GM23248 (cell line): ENCODE measurements around the gene NUDT6. TPM values are rescaled to one million over a fixed set of nuclear protein-coding genes. Genes with fewer than 3 reads are reported as not detected.
A peak's percentile ranks its signal among the peaks of the same experiment; 100 is the strongest.

ENCODE experiments used
- DNase-seq: peaks from one replicate; pipeline ENCODE4 v3.0.0-alpha.2; 2015
- H2AFZ ChIP-seq: fragments of 200-600 bp; sonication (generic); 2 replicates; pipeline ENCODE4 v1.6.1; 2016; ENCODE audit warnings: antibody characterized with exemption
- H3F3A ChIP-seq: fragments of 200-600 bp; sonication (generic); 2 replicates; pipeline ENCODE4 v1.6.1; 2016; ENCODE audit warnings: mild to moderate bottlenecking, antibody characterized with exemption, mixed run types; ENCODE audit not compliant: insufficient read depth
- H3K27ac ChIP-seq: fragments of 200-600 bp; sonication (generic); 2 replicates; pipeline ENCODE4 v1.5.1; 2016; ENCODE audit warnings: mild to moderate bottlenecking
- H3K27me3 ChIP-seq: fragments of 200-600 bp; sonication (generic); replicated peaks from 2 replicates; pipeline ENCODE4 v1.6.1; 2016; ENCODE audit warnings: mild to moderate bottlenecking; ENCODE audit not compliant: insufficient read depth
- H3K36me3 ChIP-seq: fragments of 200-600 bp; sonication (generic); 2 replicates; pipeline ENCODE4 v1.6.1; 2016; ENCODE audit warnings: low read depth, mild to moderate bottlenecking
- H3K4me1 ChIP-seq: fragments of 200-600 bp; sonication (generic); 2 replicates; pipeline ENCODE4 v1.6.1; 2016; ENCODE audit warnings: mild to moderate bottlenecking; ENCODE audit not compliant: insufficient read depth
- H3K4me2 ChIP-seq: fragments of 200-600 bp; sonication (generic); one replicate; pipeline ENCODE4 v1.6.1; 2016; ENCODE audit warnings: mild to moderate bottlenecking; ENCODE audit not compliant: unreplicated experiment
- H3K4me3 ChIP-seq: fragments of 200-600 bp; sonication (generic); 2 replicates; pipeline ENCODE4 v1.5.1; 2016; ENCODE audit warnings: mild to moderate bottlenecking
- H3K79me2 ChIP-seq: fragments of 200-600 bp; sonication (generic); 2 replicates; pipeline ENCODE4 v1.6.1; 2016; ENCODE audit warnings: mild to moderate bottlenecking; ENCODE audit not compliant: insufficient read depth
- H3K9ac ChIP-seq: fragments of 200-600 bp; sonication (generic); 2 replicates; pipeline ENCODE4 v1.6.1; 2016; ENCODE audit warnings: mild to moderate bottlenecking
- H3K9me2 ChIP-seq: fragments of 200-600 bp; sonication (generic); 2 replicates; pipeline ENCODE4 v1.6.1; 2016; ENCODE audit warnings: mixed run types, mild to moderate bottlenecking, moderate library complexity; ENCODE audit not compliant: insufficient read depth
- H3K9me3 ChIP-seq: fragments of 200-600 bp; sonication (generic); one replicate; pipeline ENCODE4 v1.6.1; 2017; ENCODE audit warnings: low read depth
- H4K20me1 ChIP-seq: fragments of 200-600 bp; sonication (generic); 2 replicates; pipeline ENCODE4 v1.6.0; 2016; ENCODE audit not compliant: insufficient read depth
- EZH2 ChIP-seq: fragments of 200-600 bp; sonication (generic); IDR thresholded peaks from 2 replicates; pipeline ENCODE4 v1.6.1; 2018; ENCODE audit warnings: antibody characterized with exemption, mild to moderate bottlenecking; ENCODE audit not compliant: insufficient read depth, poor library complexity, severe bottlenecking
- EZH2phosphoT487 ChIP-seq: fragments of 200-600 bp; sonication (generic); IDR thresholded peaks from 2 replicates; pipeline ENCODE4 v1.6.1; 2018; ENCODE audit warnings: antibody characterized with exemption, moderate library complexity, mild to moderate bottlenecking, low read depth; ENCODE audit not compliant: insufficient read depth
- WGBS, 2 experiments: methylation state at CpG; one replicate each; pipeline ENCODE4 v1.1.6; 2015 to 2017; ENCODE audit warnings: low lambda C conversion rate in 2 of 2, low coverage in 1 of 2; ENCODE audit errors: missing lambda C conversion rate in 2 of 2; 5-methylcytosine and 5-hydroxymethylcytosine counted together
- in situ Hi-C: fragments of 300-500 bp; cut with MboI; formaldehyde crosslinking; loops from 2 replicates; pipeline ENCODE4 v1.15.0; 2020
- polyA plus RNA-seq: library from polyadenylated mRNA; unstranded; fragments of >200 nt; fragmentation: Nextera tagmentation; extraction: Ambion mirVana; gene quantifications from 2 replicates; pipeline ENCODE4 v1.2.1, GENCODE V29; 2016
- total RNA-seq: library from RNA; depleted of rRNA; stranded (reverse); fragments of >200 nt; shearing (Covaris generic); gene quantifications from 2 replicates; pipeline ENCODE4 v1.2.3, GENCODE V29; 2014; rRNA removed

Gene NUDT6
- total RNA-seq: 4.3 and 4.9 TPM in 2 replicates
- polyA plus RNA-seq: 4.1 and 6.0 TPM in 2 replicates

- Histone ChIP-seq H3K9me3 (no peaks in the 10 kb centered on the region), H3K27me3 (no peaks in the 10 kb centered on the region), H3K4me2 (peak within 1 kb of the TSS; percentile 97), H3K27ac (peak within 1 kb of the TSS; percentile 65), H2AFZ (peak within 1 kb of the TSS; percentile 98), H3K9me2 (no peaks in the 10 kb centered on the region), H3K9ac (peak within 1 kb of the TSS; percentile 83), H3K79me2 (peaks cover 76% of the 10 kb centered on the region), H3K36me3 (no peaks in the 10 kb centered on the region), H3F3A (peaks cover 19% of the 10 kb centered on the region), H4K20me1 (no peaks in the 10 kb centered on the region), H3K4me3 (peak within 1 kb of the TSS; percentile 99), H3K4me1 (peaks cover 25% of the 10 kb centered on the region)
- peak; percentile 83 for DNase-seq
- TF ChIP-seq EZH2 (no peak), EZH2phosphoT487 (no peak)
- 1% methylated on average over 62 to 63 of the region's 63 CpGs for WGBS, 2 experiments
- in situ Hi-C loops: loop anchor here (10.0 kb wide), 1 partner anchor 317 kb away; no protein-coding TSS in a partner anchor
Measured at GRCh38 chr4:122921971-122922876, at the start of gene NUDT6. TSS of gene NUDT6 (minus strand) at chr4:122922597. CDS start at chr4:122922572, 25 bp downstream.

DNA sequence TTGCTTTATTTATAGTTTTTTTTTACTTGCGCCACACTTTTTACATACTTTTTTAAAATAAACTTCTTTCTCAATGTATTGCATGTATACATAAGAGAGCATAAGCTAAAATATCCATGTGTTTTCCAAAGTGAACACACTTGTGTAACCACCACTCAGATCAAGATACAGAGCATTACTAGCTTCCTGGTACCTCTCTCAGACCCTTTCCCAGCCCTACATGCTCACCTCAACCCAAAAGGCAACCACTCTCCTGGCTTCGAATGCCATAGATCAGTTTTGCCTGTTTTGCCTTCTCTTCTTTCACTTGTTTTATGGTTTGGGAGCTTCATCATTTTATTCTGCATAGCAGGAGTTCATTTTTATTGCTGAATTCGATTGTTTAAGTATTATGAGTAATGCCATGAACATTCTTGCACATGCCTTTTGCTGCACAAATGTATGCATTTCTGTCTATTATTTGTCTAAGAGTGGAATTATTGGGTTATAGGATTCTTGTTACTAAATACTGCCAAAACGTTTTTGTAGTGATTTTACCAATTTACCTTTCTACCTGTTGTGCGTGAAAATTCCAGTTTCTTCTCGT is 45.9 kb upstream of the NUDT6 start:
- Histone ChIP-seq H3F3A (no peaks in the 10 kb centered on the region), H3K27me3 (no peaks in the 10 kb centered on the region), H2AFZ (no peak overlapping the region), H3K9me3 (no peaks in the 10 kb centered on the region), H3K79me2 (no peaks in the 10 kb centered on the region), H3K27ac (no peak overlapping the region), H3K9me2 (no peaks in the 10 kb centered on the region), H3K4me3 (no peak overlapping the region), H3K9ac (no peak overlapping the region), H4K20me1 (no peaks in the 10 kb centered on the region), H3K36me3 (no peaks in the 10 kb centered on the region), H3K4me1 (peaks cover 8% of the 10 kb centered on the region; the same call in 1 of the 2 replicates), H3K4me2 (no peak overlapping the region)
- 65 to 67% methylated on average over 6 of the region's 6 CpGs for WGBS, 2 experiments
- DNase-seq: peak; percentile 2
- TF ChIP-seq EZH2: no peak
- no peak for TF ChIP-seq EZH2phosphoT487
- in situ Hi-C loops: no loop called here

DNA sequence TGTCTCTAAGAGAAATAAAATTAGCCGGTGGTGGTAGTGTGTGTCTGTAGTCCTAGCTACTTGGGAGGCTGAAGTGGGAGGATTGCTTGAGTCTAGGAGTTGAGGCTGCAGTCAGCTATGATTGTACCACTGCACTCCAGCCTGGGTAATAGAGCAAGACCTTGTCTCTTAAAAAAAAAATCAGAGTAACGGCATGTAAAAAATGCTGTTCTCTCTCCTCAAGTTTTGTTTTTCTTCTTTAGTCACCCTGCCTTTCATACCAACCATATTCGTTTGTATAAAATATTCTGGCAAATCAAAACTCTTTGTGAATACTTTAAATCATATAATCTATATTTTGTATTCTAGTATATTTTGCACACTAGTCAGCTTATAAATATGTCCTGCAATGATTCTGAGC is 44.8 kb upstream of the NUDT6 start:
- no peak overlapping the region for H3K4me2 ChIP-seq
- H3F3A ChIP-seq: no peaks in the 10 kb centered on the region
- no peak overlapping the region for H3K4me3 ChIP-seq
- no peaks in the 10 kb centered on the region for H3K9me2 ChIP-seq
- H3K27me3 ChIP-seq: no peaks in the 10 kb centered on the region
- H3K79me2 ChIP-seq: no peaks in the 10 kb centered on the region
- no peaks in the 10 kb centered on the region for H4K20me1 ChIP-seq
- DNase-seq: no peak
- TF ChIP-seq EZH2: no peak
- no peak for TF ChIP-seq EZH2phosphoT487
- in situ Hi-C loops: no loop called here
- peaks cover 8% of the 10 kb centered on the region; the same call in 1 of the 2 replicates for H3K4me1 ChIP-seq
- no peaks in the 10 kb centered on the region for H3K36me3 ChIP-seq
- no peaks in the 10 kb centered on the region for H3K9me3 ChIP-seq
- no peak overlapping the region for H3K27ac ChIP-seq
- no peak overlapping the region for H3K9ac ChIP-seq
- H2AFZ ChIP-seq: no peak overlapping the region
- 94 to 100% methylated on average over 3 of the region's 3 CpGs for WGBS, 2 experiments

GRCh38 chr4:122966201-122966600 is 43.8 kb upstream of the NUDT6 start:
- no peaks in the 10 kb centered on the region for H3K9me3 ChIP-seq
- no peaks in the 10 kb centered on the region for H3K36me3 ChIP-seq
- no peaks in the 10 kb centered on the region for H4K20me1 ChIP-seq
- H3K27me3 ChIP-seq: no peaks in the 10 kb centered on the region
- DNase-seq: no peak
- no peaks in the 10 kb centered on the region for H3F3A ChIP-seq
- H3K4me3 ChIP-seq: no peak overlapping the region
- H3K4me1 ChIP-seq: peaks cover 8% of the 10 kb centered on the region; the same call in 1 of the 2 replicates
- no peaks in the 10 kb centered on the region for H3K9me2 ChIP-seq
- no peak overlapping the region for H3K4me2 ChIP-seq
- TF ChIP-seq EZH2 (no peak), EZH2phosphoT487 (no peak)
- H3K9ac ChIP-seq: no peak overlapping the region
- H3K27ac ChIP-seq: no peak overlapping the region
- no peak overlapping the region for H2AFZ ChIP-seq
- in situ Hi-C loops: no loop called here
- WGBS, 2 experiments: 95 to 97% methylated on average over 4 of the region's 4 CpGs
- H3K79me2 ChIP-seq: no peaks in the 10 kb centered on the region
